NCI-H1694 treated with DMSO at 0.1 percent for 48 hours (cell line): Measurements from ENCODE around the gene IL21R.

Experiments used
- DNase-seq: peaks from one replicate; lab custom pipeline; 2025; lab: John Stamatoyannopoulos, UW

The IL21R gene

GRCh38 chr16:27464626-27465482 lies 62.9 kb downstream of the IL21R start:
- no peak for DNase-seq

- DNase-seq, result no peak
Observed at GRCh38 chr16:27465483-27465879, 63.5 kb downstream of the IL21R start.

DNA sequence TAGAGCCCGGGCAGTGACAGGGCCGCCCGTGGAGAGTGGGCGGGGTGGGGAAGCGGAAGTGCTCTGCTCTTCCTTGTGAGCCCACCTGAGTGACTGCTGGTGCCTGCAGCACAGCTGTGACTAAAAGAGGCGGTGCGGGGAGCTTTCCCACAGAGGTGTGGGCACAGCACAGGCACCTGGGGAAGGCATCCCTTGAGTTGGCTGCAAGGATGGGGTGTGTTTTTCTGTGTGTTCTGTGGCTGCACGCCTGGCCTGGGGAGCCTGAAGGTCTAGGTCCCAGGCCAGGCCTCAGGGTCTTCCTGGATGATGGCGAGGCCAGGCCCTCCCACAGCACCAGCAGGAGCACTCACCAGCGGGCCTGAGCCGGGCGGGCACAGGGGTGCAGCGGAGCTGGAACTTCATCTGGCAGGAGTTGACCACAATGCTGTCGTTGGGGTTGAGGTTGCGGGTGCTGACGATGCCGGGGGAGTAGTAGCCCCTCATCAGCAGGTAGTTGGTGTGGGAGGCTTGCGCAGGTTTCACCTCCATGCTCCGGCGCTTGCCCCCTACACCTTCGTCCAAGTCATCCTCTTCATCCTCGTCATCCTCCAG lies 67.1 kb downstream of the IL21R start:
- DNase-seq, result no peak

DNA sequence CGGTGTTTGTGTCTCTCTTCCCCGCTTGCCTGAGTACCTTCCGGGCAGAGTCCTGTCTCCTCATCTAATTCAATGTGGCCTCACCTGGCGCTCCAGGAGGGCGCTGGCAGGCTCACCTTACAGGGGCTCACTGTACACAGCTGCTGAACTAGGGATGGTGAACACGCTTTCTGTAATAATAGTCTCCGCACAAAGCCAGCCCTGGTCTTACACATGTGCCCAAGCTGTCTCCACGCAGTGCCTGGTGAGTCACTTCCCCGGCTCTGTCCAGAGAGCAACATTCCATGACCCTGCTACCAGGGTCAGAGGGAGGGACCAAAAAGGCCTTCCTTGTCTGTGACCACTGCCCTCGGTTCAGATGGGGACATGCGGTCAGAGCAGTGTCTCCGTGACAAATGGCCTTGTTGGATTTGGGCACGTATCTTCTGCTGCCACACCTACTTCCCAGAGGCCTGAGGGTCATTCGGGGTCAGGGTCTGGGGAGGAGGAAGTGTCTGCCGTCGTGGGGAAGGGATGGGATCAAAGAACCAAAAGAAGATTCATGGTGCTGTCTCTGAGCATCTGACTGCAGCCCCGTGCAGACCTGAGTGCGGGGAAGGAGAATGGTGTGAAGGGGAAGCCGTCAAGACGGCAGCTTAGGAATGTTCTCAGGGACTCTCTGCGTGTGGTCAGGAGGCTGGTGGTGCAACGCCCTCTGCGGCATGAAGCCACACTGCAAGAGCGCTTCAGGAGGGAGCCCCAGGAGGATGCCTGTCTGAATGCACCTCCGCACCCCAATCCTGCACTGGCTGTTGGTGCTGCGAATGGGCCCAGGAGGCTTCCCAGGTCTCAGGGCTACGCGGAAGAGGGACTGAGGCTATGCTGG lies 68.8 kb downstream of the IL21R start:
- no peak for DNase-seq

DNA sequence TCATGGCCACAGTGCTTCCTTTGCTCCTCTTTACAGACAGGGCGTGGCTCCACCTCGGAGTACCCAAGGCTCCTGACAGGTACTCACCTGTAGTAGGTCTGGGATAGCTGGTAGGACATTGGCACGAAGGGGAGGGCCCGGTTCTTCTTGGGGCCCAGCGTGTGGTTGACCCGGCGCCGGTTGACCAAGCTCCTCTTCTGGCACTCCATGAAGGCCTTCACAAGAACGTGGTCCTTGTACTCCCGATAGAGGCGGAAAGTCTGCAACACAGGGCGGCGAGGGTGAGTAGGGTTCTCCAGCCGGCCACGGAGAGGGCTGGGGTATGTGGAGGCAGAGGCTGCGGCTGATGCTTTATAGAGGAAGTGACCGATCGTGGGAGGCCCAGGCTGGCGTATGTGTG lies 69.7 kb downstream of the IL21R start:
- no peak for DNase-seq

DNA sequence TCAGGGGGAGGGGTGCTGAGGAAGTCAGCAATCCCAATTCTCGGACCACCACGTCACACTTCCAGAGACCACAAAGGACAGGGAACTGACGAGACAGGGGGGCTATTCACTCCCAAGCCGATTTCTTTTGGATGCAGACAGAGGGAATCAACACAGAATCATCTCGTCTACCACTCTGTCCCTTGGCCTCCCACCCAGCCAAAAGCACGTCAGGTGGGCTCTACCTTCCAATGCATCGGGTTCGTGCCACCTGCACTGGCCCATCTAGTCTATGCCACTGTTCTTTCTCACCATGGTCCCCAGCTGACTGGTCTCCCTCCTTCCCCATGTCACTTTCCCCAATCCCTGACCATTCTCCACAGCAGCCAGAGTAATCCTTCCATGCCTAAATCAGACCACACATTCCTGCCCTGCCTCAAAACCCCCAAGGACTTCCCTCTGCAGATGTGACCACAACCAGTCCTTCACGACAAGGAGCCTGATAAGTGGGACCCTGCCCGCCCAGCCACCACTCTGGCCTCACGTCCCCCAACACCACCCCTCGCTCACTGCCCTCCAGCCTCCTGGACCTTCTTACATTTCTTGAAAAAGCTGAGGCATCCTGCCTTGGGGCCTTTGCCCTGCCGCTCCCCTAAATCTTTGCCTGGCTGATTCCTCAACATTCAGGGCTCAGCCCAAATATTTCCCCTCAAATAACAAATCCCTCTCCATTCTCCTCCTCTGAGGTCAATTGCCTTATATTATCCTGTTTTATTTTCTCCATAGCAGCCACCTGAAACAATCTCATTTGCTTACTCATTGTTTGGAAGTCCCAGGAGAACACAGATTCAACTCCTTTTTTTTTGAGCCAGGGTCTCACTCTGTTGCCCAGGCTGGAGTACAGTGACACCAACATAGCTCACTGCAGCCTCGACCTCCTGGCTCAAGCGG lies 70.4 kb downstream of the IL21R start:
- DNase-seq, result no peak

- DNase-seq, result no peak
Observed at GRCh38 chr16:27473101-27473900, 71.3 kb downstream of the IL21R start.

DNA sequence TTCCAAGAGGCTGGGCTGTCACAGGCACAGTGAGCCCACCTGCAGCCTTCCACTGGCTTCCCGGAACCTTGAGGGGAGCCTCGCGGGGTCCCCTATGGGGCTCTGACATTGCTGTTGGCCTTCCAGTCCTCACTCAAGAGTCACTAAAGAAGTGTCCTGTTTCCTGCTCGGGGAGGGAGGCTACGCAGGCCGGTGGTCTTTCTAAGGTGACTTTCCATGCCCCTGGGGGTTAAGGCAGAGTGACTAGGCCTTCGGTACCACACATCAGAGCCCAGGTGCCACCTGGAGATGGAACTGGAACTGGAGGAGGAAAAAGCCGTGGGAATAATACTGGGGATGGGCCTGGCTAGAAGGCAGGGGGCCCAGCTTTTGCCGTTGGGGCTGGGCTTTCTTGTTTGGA lies 72.1 kb downstream of the IL21R start:
- no peak for DNase-seq

- no peak for DNase-seq
Observed at GRCh38 chr16:27474921-27475320, 72.9 kb downstream of the IL21R start.

DNA sequence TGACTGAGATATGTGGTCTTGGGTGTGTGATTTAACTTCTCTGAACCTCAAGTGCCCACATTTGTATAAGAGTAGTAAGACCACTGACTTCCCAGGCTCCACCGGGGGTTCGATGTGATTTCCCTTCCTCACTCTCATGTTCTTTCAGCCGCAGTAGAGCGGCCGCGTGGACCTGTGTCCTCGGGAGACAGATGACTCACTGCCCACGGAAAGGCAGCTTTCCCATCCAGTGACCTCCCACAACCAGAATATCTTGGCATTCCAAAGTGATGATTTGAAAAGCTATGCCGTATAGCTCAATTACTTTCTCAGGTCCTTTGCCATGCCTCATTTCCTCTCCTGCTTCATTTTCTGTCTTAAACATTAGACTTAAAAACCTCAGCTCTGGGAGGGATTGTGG lies 73.6 kb downstream of the IL21R start:
- DNase-seq, result no peak

GRCh38 chr16:27476240-27476639 lies 74.3 kb downstream of the IL21R start:
- DNase-seq, result no peak

DNA sequence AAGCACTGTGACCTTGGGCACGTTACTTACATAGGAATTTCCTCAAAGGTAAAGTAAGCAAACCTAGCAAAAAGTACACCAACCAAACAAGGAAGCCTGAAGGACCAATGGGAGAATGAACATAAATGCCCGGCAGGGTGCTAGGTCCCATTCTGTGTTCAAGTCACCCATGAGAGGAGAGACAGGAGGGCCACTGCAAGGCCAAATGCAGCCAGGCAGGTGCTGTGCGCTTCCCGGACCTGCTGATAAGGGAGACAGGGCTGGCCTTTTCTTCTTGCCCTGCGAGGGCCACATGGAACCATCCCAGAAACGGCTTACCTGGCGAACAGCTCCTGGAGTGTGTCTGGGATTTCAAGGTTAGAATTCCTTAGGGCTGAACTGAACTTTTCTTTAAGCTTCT lies 78.8 kb downstream of the IL21R start:
- no peak for DNase-seq

DNA sequence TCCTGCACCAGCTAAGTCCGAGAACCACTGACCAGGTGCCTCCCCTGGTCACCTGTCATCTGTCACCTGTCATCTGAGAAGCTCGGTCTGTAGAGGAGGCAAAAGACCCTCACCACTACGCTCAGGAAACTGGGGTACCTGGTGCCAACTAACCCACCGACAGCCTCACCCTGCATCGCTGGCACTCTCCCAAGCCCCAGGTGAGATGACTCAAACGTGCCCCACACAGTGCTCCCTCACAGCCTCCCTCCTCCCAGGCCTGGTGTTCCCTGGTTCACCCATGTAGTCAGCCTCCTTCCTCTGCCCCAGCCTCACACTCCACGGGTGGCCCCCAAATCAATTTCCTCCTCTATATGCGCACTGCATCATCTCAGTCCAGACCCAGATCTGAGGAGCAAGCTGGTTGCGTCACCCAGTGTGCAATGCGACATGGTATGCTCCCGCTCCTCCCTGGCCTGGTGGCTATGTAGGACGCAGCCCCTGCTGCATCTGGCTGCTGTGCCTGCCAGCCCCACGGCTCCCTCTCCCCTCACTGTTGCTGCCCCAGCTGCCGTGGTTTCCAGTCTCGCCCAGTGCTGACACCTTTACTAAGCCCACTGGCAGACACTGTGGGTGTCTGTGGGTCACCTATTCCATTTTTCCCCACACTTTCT lies 79.4 kb downstream of the IL21R start:
- DNase-seq, result no peak

DNA sequence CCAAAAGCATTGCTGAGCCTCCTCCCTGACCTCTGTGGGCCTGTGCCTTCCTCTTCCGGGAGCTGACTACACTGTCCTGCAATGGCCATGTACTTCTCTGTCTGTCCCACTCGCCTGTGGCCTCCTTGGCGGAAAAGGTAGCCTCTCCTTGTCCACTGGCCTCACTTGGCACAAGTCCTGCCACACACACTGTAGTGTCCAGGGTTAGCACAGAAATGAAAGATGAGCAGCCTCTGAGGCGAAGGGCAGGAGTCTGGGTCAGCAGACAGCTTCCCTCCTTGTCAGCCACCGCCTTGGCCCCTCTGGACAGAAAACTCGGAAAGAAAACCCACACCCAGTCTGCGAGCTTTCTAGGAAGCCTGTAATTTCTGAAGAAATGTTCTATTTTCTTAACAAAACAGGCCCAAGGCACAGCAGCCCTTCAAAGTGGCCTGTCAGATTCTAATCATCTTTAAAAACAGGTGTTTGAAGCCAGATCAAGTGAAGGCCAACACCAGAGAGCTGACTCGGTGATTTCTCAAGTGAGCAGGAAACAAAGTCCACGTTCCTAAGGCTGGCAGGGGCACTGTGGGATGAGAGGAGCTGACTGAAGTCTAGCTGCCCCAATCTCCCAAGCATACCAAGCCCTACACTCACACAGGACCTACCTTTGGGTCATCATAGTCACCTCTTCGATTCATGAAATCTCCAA lies 80.6 kb downstream of the IL21R start:
- DNase-seq, result no peak

DNA sequence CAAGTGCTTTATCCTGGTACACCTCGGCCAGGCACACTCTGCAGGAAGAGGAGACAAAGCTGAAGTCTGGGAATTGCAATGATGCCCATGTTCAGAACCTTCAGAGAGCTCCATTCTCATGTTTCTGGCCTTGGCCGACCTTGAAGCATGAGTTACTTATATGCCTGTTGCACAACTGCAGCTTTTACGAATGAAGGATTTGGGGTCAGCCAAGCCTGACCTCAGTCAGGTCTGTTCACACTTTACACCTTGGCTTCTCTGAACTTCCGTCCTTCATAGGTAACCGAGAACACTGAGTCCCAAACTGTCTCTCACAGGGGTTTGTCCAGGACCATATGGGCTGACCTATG lies 81.1 kb downstream of the IL21R start:
- DNase-seq, result no peak

DNA sequence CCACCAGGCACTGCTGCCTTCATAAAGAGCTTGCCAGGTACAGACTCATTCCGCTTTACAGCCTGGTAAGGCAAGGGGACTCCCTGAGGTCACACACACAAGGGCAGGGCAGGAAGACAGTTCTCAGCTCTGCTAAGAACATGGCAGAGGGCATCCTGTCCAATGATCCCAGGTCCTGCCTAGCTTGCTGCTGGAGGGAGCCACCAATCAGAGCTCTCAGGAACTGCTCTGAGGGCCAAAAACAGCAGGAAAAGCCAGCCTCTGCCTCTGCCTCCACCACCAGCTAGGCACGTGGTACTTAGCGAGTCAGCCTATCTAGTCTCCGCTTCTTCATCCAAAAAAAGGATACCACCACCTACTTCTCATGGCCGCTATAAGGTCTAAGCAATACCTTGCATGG lies 81.7 kb downstream of the IL21R start:
- DNase-seq, result no peak

GRCh38 chr16:27485126-27485525 lies 83.2 kb downstream of the IL21R start:
- DNase-seq, result no peak

- DNase-seq, result no peak
Observed at GRCh38 chr16:27485811-27486210, 83.8 kb downstream of the IL21R start.

DNA sequence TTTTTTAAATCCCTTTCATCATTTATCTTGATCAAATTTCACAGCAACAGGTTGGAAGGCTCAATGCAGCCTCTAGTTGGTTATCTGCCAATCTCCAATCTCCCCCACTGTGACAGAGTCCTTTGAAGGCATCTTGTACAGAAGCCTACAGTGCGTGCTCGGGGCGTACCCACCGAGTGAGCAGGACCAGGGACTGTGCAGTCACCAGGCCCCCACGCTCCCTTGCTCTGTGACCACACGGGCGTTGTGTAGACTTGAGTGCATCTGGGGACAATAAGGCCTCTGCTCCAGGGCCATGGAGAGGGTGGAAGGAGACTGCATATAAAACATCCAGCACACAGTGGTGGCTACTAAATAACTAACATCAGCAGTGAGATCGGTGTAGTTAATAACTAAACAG lies 84.4 kb downstream of the IL21R start:
- no peak for DNase-seq

- DNase-seq, result no peak
Observed at GRCh38 chr16:27486760-27487159, 84.8 kb downstream of the IL21R start.
